ENCODE data around the gene PRSS50.

Gene PRSS50

GRCh38 chr3:46711305-46711704, 6.4 kb downstream of the PRSS50 start:
- no peak for DNase-seq
- no peak for TF ChIP-seq CTCF (IDR thresholded peaks at IDR 0.05; ENCODE audit: low read depth, low read length)
- H3K4me1 ChIP-seq, result no peaks in the 10 kb centered on the region
- H3K9me3 ChIP-seq, result no peaks in the 10 kb centered on the region
- no peaks in the 10 kb centered on the region for H3K36me3 ChIP-seq
- no peaks in the 10 kb centered on the region for H3K27me3 ChIP-seq
- H3K4me3 ChIP-seq (ENCODE audit: low read depth, low read length), result no peak overlapping the region

GRCh38 chr3:46710671-46711295, 6.9 kb downstream of the PRSS50 start:
- TF ChIP-seq CTCF (IDR thresholded peaks at IDR 0.05; ENCODE audit: low read depth, low read length), result no peak
- no peaks in the 10 kb centered on the region for H3K4me1 ChIP-seq
- no peak overlapping the region for H3K4me3 ChIP-seq (ENCODE audit: low read depth, low read length)
- no peaks in the 10 kb centered on the region for H3K27me3 ChIP-seq
- H3K9me3 ChIP-seq, result no peaks in the 10 kb centered on the region
- no peak for DNase-seq
- no peaks in the 10 kb centered on the region for H3K36me3 ChIP-seq

- no peak for TF ChIP-seq CTCF (IDR thresholded peaks at IDR 0.05; ENCODE audit: low read depth, low read length)
- Histone ChIP-seq H3K4me1 (no peaks in the 10 kb centered on the region), H3K36me3 (no peaks in the 10 kb centered on the region), H3K4me3 (ENCODE audit: low read depth, low read length) (no peak overlapping the region), H3K9me3 (no peaks in the 10 kb centered on the region), H3K27me3 (no peaks in the 10 kb centered on the region)
- DNase-seq, result no peak
These were observed 7.4 kb downstream of the PRSS50 start for GRCh38 chr3:46710229-46710628.

- H3K4me3 ChIP-seq (ENCODE audit: low read depth, low read length), result no peak overlapping the region
- H3K27me3 ChIP-seq, result no peaks in the 10 kb centered on the region
- no peaks in the 10 kb centered on the region for H3K36me3 ChIP-seq
- H3K9me3 ChIP-seq, result no peaks in the 10 kb centered on the region
- no peak for DNase-seq
- no peak for TF ChIP-seq CTCF (IDR thresholded peaks at IDR 0.05; ENCODE audit: low read depth, low read length)
- no peaks in the 10 kb centered on the region for H3K4me1 ChIP-seq
These were observed 7.9 kb downstream of the PRSS50 start for GRCh38 chr3:46709721-46710120.

- H3K4me3 ChIP-seq (ENCODE audit: low read depth, low read length), result no peak overlapping the region
- TF ChIP-seq CTCF (IDR thresholded peaks at IDR 0.05; ENCODE audit: low read depth, low read length), result no peak
- no peaks in the 10 kb centered on the region for H3K9me3 ChIP-seq
- H3K27me3 ChIP-seq, result no peaks in the 10 kb centered on the region
- DNase-seq, result no peak
- no peaks in the 10 kb centered on the region for H3K36me3 ChIP-seq
- H3K4me1 ChIP-seq, result no peaks in the 10 kb centered on the region
These were observed 8.5 kb downstream of the PRSS50 start for GRCh38 chr3:46709157-46709654.

GRCh38 chr3:46708401-46709156, 9.1 kb downstream of the PRSS50 start:
- no peaks in the 10 kb centered on the region for H3K36me3 ChIP-seq
- H3K27me3 ChIP-seq, result no peaks in the 10 kb centered on the region
- no peak for DNase-seq
- no peak overlapping the region for H3K4me3 ChIP-seq (ENCODE audit: low read depth, low read length)
- H3K4me1 ChIP-seq, result no peaks in the 10 kb centered on the region
- TF ChIP-seq CTCF (IDR thresholded peaks at IDR 0.05; ENCODE audit: low read depth, low read length), result no peak
- no peaks in the 10 kb centered on the region for H3K9me3 ChIP-seq
